Measurements from ENCODE around the gene NMNAT2.

The NMNAT2 gene

DNA sequence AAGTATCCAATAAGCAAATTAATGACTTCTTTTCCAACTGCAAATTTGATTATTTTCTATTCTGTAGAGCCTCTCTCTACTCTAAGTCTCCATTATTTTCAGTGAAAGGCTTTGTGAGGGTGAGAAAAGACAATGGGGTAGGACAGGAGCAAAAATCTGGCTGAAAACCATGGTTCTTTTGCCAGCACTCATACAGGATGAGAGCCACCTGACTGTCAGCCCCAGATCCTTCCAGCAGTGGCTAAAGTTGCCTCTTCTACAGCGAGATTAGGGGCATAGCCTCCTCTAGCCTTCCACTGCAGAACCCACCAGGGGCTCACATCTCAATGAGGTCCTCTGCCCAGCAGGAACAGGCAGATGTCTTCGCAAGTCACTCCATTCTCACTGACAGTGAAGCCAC, 23.7 kb downstream of the NMNAT2 start:
- WGBS, 2 donors (ENCODE audit: extremely low coverage in 2 of 2, insufficient read length in 2 of 2, insufficient replicate concordance in 1 of 2), result no CpG with 5 or more reads among the region's 2 CpGs
- Histone ChIP-seq H3K79me1 (ENCODE audit: low read depth, low read length) (no peaks in the 10 kb centered on the region), H4K91ac (ENCODE audit: low read depth, low read length, poor library complexity) (no peak overlapping the region), H3K27ac (replicated peaks; ENCODE audit: low read length) (no peak overlapping the region), H3K4ac (ENCODE audit: low read length) (no peak overlapping the region), H2AK5ac (ENCODE audit: low read depth, low read length) (no peak overlapping the region), H2BK5ac (ENCODE audit: low read length) (no peak overlapping the region), H3K14ac (ENCODE audit: low read length) (no peak overlapping the region), H3K9me3 (replicated peaks in 1 of 2; ENCODE audit: control insufficient read depth in 2 of 2, insufficient read depth in 1 of 2, low read depth in 1 of 2, low read length in 2 of 2) (no peaks in the 10 kb centered on the region), H3K4me2 (ENCODE audit: insufficient read depth, low read length, poor library complexity, severe bottlenecking) (no peak overlapping the region), H3K9ac (ENCODE audit: low read depth, low read length, poor library complexity) (no peak overlapping the region), H3K4me1 (ENCODE audit: control insufficient read depth in 2 of 2, insufficient read depth in 1 of 2, low read depth in 1 of 2, low read length in 2 of 2) (peaks cover 0 to 3% of the 10 kb centered on the region in 2 donors), H3K18ac (ENCODE audit: low read length) (no peak overlapping the region), H3K36me3 (replicated peaks in 1 of 2; ENCODE audit: control insufficient read depth in 2 of 2, insufficient read depth in 2 of 2, low read length in 2 of 2) (no peaks in the 10 kb centered on the region), H2BK12ac (ENCODE audit: low read length) (no peak overlapping the region), H3K23ac (ENCODE audit: low read depth, low read length, poor library complexity) (no peak overlapping the region), H2BK15ac (ENCODE audit: low read length) (no peak overlapping the region), H3K4me3 (ENCODE audit: low read length in 2 of 2) (no peak overlapping the region), H4K8ac (ENCODE audit: low read depth, low read length) (no peak overlapping the region), H2AFZ (ENCODE audit: low read length) (no peak overlapping the region), H3K27me3 (ENCODE audit: control insufficient read depth in 3 of 3, insufficient read depth in 3 of 3, low read depth in 1 of 3, low read length in 3 of 3) (peaks cover 0 to 2% (median 2%) of the 10 kb centered on the region in 3 experiments), H2BK120ac (ENCODE audit: low read depth, low read length) (no peak overlapping the region)
- DNase-seq (ENCODE audit: low spot score), result no peak

DNA sequence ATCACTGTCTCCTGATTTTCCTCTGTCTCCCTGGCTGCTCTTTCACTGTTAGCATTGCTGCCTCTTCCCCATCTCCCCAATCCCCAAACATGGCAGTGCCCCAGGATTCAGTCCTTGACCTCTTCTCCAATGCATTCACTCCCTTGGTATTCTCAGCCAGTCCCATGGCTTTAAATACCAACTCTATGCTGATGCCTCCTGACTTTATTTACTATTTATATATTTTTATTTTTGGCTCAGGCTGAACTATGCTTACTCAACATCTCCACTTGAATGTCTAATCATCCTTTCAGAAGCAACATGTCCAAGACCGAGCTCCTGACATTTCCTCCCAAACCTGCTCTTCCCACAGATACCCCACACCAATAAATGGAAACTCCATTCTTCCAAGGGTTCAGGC, 26.3 kb downstream of the NMNAT2 start:
- no peaks in the 10 kb centered on the region for H3K79me1 ChIP-seq (ENCODE audit: low read depth, low read length)
- WGBS, 2 donors (ENCODE audit: extremely low coverage in 2 of 2, insufficient read length in 2 of 2, insufficient replicate concordance in 1 of 2), result no CpG with 5 or more reads among the region's 1 CpG
- H3K23ac ChIP-seq (ENCODE audit: low read depth, low read length, poor library complexity), result no peak overlapping the region
- no peak overlapping the region for H4K91ac ChIP-seq (ENCODE audit: low read depth, low read length, poor library complexity)
- no peak overlapping the region for H2BK12ac ChIP-seq (ENCODE audit: low read length)
- H3K27ac ChIP-seq (replicated peaks; ENCODE audit: low read length), result no peak overlapping the region
- no peak overlapping the region for H3K18ac ChIP-seq (ENCODE audit: low read length)
- no peak overlapping the region for H2BK15ac ChIP-seq (ENCODE audit: low read length)
- H3K4me2 ChIP-seq (ENCODE audit: insufficient read depth, low read length, poor library complexity, severe bottlenecking), result no peak overlapping the region
- H4K8ac ChIP-seq (ENCODE audit: low read depth, low read length), result no peak overlapping the region
- no peak overlapping the region for H3K4ac ChIP-seq (ENCODE audit: low read length)
- no peak overlapping the region for H2AFZ ChIP-seq (ENCODE audit: low read length)
- H3K27me3 ChIP-seq (ENCODE audit: control insufficient read depth in 3 of 3, insufficient read depth in 3 of 3, low read depth in 1 of 3, low read length in 3 of 3), result peaks cover 0 to 2% (median 2%) of the 10 kb centered on the region in 3 experiments
- no peaks in the 10 kb centered on the region for H3K9me3 ChIP-seq (replicated peaks in 1 of 2; ENCODE audit: control insufficient read depth in 2 of 2, insufficient read depth in 1 of 2, low read depth in 1 of 2, low read length in 2 of 2)
- no peak overlapping the region for H3K9ac ChIP-seq (ENCODE audit: low read depth, low read length, poor library complexity)
- H2BK5ac ChIP-seq (ENCODE audit: low read length), result no peak overlapping the region
- H3K4me3 ChIP-seq (ENCODE audit: low read length in 2 of 2), result no peak overlapping the region
- H3K36me3 ChIP-seq (replicated peaks in 1 of 2; ENCODE audit: control insufficient read depth in 2 of 2, insufficient read depth in 2 of 2, low read length in 2 of 2), result no peaks in the 10 kb centered on the region
- peaks cover 3 to 5% of the 10 kb centered on the region in 2 donors for H3K4me1 ChIP-seq (ENCODE audit: control insufficient read depth in 2 of 2, insufficient read depth in 1 of 2, low read depth in 1 of 2, low read length in 2 of 2)
- H3K14ac ChIP-seq (ENCODE audit: low read length), result no peak overlapping the region
- H2BK120ac ChIP-seq (ENCODE audit: low read depth, low read length), result no peak overlapping the region
- no peak for DNase-seq (ENCODE audit: low spot score)
- no peak overlapping the region for H2AK5ac ChIP-seq (ENCODE audit: low read depth, low read length)

DNA sequence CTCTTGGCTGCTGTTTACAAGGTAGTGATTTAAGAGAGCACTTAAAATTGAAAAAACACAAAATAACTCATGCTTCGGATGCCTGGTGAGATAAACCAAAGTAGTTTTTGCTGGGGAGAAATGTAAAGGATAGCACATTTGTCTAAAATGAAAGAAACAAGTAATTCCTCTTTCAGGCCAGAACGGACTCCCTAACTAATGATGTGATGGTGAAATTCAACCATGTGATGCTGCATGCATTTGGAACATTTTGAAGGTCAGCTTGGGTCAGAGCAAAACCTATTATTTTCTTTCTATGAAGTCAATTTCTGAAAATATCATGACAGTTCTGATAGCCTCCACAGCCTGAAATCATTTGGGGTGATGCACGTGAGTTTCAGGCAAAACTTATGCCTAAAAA, 27.6 kb downstream of the NMNAT2 start:
- WGBS, 2 donors (ENCODE audit: extremely low coverage in 2 of 2, insufficient read length in 2 of 2, insufficient replicate concordance in 1 of 2), result no CpG with 5 or more reads among the region's 3 CpGs
- Histone ChIP-seq H2AFZ (ENCODE audit: low read length) (no peak overlapping the region), H3K79me1 (ENCODE audit: low read depth, low read length) (no peaks in the 10 kb centered on the region), H4K91ac (ENCODE audit: low read depth, low read length, poor library complexity) (no peak overlapping the region), H3K4me3 (ENCODE audit: low read length in 2 of 2) (no peak overlapping the region), H2BK12ac (ENCODE audit: low read length) (no peak overlapping the region), H2BK5ac (ENCODE audit: low read length) (no peak overlapping the region), H3K14ac (ENCODE audit: low read length) (no peak overlapping the region), H2BK120ac (ENCODE audit: low read depth, low read length) (no peak overlapping the region), H2AK5ac (ENCODE audit: low read depth, low read length) (no peak overlapping the region), H3K4ac (ENCODE audit: low read length) (no peak overlapping the region), H3K27me3 (ENCODE audit: control insufficient read depth in 3 of 3, insufficient read depth in 3 of 3, low read depth in 1 of 3, low read length in 3 of 3) (peaks cover 0 to 2% (median 0%) of the 10 kb centered on the region in 3 experiments), H3K27ac (replicated peaks; ENCODE audit: low read length) (no peak overlapping the region), H4K8ac (ENCODE audit: low read depth, low read length) (no peak overlapping the region), H3K23ac (ENCODE audit: low read depth, low read length, poor library complexity) (no peak overlapping the region), H3K36me3 (replicated peaks in 1 of 2; ENCODE audit: control insufficient read depth in 2 of 2, insufficient read depth in 2 of 2, low read length in 2 of 2) (no peaks in the 10 kb centered on the region), H3K9ac (ENCODE audit: low read depth, low read length, poor library complexity) (no peak overlapping the region), H3K4me1 (ENCODE audit: control insufficient read depth in 2 of 2, insufficient read depth in 1 of 2, low read depth in 1 of 2, low read length in 2 of 2) (peaks cover 3 to 5% of the 10 kb centered on the region in 2 donors), H2BK15ac (ENCODE audit: low read length) (no peak overlapping the region), H3K18ac (ENCODE audit: low read length) (no peak overlapping the region), H3K4me2 (ENCODE audit: insufficient read depth, low read length, poor library complexity, severe bottlenecking) (no peak overlapping the region), H3K9me3 (replicated peaks in 1 of 2; ENCODE audit: control insufficient read depth in 2 of 2, insufficient read depth in 1 of 2, low read depth in 1 of 2, low read length in 2 of 2) (no peaks in the 10 kb centered on the region)
- no peak for DNase-seq (ENCODE audit: low spot score)

DNA sequence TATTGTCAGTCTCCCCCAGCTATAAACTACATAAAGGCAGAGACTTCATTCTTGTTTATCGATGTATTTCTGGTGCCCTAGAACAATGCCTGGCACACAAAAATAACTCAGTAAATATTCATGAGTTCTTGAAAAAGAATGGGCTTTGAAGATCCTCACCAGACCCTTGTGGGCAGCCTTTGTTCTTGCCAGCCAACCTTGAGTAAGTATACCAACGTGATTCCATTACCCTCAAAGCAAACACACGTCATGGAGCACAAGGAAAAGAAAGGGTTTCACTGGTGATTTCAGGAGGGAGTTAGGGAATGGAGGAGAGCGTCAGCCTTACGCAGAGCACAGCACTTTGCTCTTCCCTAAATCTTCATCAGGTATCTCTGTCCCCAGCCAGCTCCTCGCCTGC, 29.4 kb downstream of the NMNAT2 start:
- Histone ChIP-seq H3K4ac (ENCODE audit: low read length) (no peak overlapping the region), H3K9me3 (replicated peaks in 1 of 2; ENCODE audit: control insufficient read depth in 2 of 2, insufficient read depth in 1 of 2, low read depth in 1 of 2, low read length in 2 of 2) (no peaks in the 10 kb centered on the region), H4K8ac (ENCODE audit: low read depth, low read length) (peak overlapping the region; percentile 24), H3K4me1 (ENCODE audit: control insufficient read depth in 2 of 2, insufficient read depth in 1 of 2, low read depth in 1 of 2, low read length in 2 of 2) (peaks cover 3 to 5% of the 10 kb centered on the region in 2 donors), H3K27me3 (ENCODE audit: control insufficient read depth in 3 of 3, insufficient read depth in 3 of 3, low read depth in 1 of 3, low read length in 3 of 3) (peaks cover 0 to 2% (median 0%) of the 10 kb centered on the region in 3 experiments), H2BK15ac (ENCODE audit: low read length) (no peak overlapping the region), H3K23ac (ENCODE audit: low read depth, low read length, poor library complexity) (no peak overlapping the region), H2BK120ac (ENCODE audit: low read depth, low read length) (no peak overlapping the region), H4K91ac (ENCODE audit: low read depth, low read length, poor library complexity) (no peak overlapping the region), H2AK5ac (ENCODE audit: low read depth, low read length) (no peak overlapping the region), H3K18ac (ENCODE audit: low read length) (peak overlapping the region; percentile 30), H2BK5ac (ENCODE audit: low read length) (no peak overlapping the region), H3K27ac (replicated peaks; ENCODE audit: low read length) (no peak overlapping the region), H3K36me3 (replicated peaks in 1 of 2; ENCODE audit: control insufficient read depth in 2 of 2, insufficient read depth in 2 of 2, low read length in 2 of 2) (no peaks in the 10 kb centered on the region), H3K4me2 (ENCODE audit: insufficient read depth, low read length, poor library complexity, severe bottlenecking) (no peak overlapping the region), H3K79me1 (ENCODE audit: low read depth, low read length) (no peaks in the 10 kb centered on the region), H2AFZ (ENCODE audit: low read length) (peak overlapping the region; percentile 8), H2BK12ac (ENCODE audit: low read length) (no peak overlapping the region), H3K4me3 (ENCODE audit: low read length in 2 of 2) (no peak overlapping the region), H3K14ac (ENCODE audit: low read length) (no peak overlapping the region), H3K9ac (ENCODE audit: low read depth, low read length, poor library complexity) (no peak overlapping the region)
- WGBS, 2 donors (ENCODE audit: extremely low coverage in 2 of 2, insufficient read length in 2 of 2, insufficient replicate concordance in 1 of 2), result no CpG with 5 or more reads among the region's 6 CpGs
- DNase-seq (ENCODE audit: low spot score), result no peak
